IMR-90 (cell line): ENCODE data around the gene CPNE4. TPM values are rescaled to one million over a fixed set of nuclear protein-coding genes. Genes with fewer than 3 reads are reported as not detected.

ENCODE experiments used
- ATAC-seq: fragments of 200-7000 bp; cut with Tn5 transposase; 2 replicates; pipeline ENCODE4 v1.9.1; 2020; ENCODE audit warnings: low read depth, mild to moderate bottlenecking, moderate library complexity
- BruUV-seq: library from RNA; stranded (reverse); fragments of 400-500 nt; replicated peaks from 2 replicates; lab custom pipeline; 2021; lab: Mats Ljungman, UMichigan
- CTCF ChIA-PET: fragments of 300-600 bp; formaldehyde crosslinking; extraction: SDS; loops from one replicate; lab custom pipeline; 2021; ENCODE audit warnings: antibody characterized with exemption; lab: Yijun Ruan, JAX
- POLR2A ChIA-PET: fragments of 300-600 bp; sonication (Branson Sonifier 250); formaldehyde crosslinking; loops from one replicate; lab custom pipeline; 2022; ENCODE audit warnings: antibody characterized with exemption; ENCODE audit not compliant: unreplicated experiment; lab: Charles Lee
- DNase-seq: peaks from one replicate; pipeline ENCODE4 v3.0.0; 2013
- H2AFZ ChIP-seq: replicated peaks from 2 replicates; pipeline ENCODE3; 2013; ENCODE audit warnings: low read length, mild to moderate bottlenecking; ENCODE audit not compliant: poor library complexity
- H2AK5ac ChIP-seq: 2 replicates; pipeline ENCODE4 v1.6.1; 2013; ENCODE audit warnings: low read depth, low read length, inconsistent platforms
- H2AK9ac ChIP-seq: replicated peaks from 2 replicates; pipeline ENCODE3; 2013; ENCODE audit warnings: mild to moderate bottlenecking, low read depth, low read length, moderate library complexity; ENCODE audit not compliant: poor library complexity
- H2BK120ac ChIP-seq: 2 replicates; pipeline ENCODE4 v1.6.1; 2013; ENCODE audit warnings: low read depth, low read length, inconsistent platforms
- H2BK15ac ChIP-seq: 3 replicates; pipeline ENCODE4 v1.6.1; 2013; ENCODE audit warnings: low read depth, low read length, inconsistent platforms
- H2BK20ac ChIP-seq: 2 replicates; pipeline ENCODE4 v1.6.1; 2013; ENCODE audit warnings: low read depth, mild to moderate bottlenecking, inconsistent platforms, low read length, moderate library complexity
- H2BK5ac ChIP-seq: 2 replicates; pipeline ENCODE4 v1.6.1; 2013; ENCODE audit warnings: mild to moderate bottlenecking, low read depth, low read length, inconsistent platforms; ENCODE audit not compliant: poor library complexity, severe bottlenecking
- H3K14ac ChIP-seq: replicated peaks from 2 replicates; pipeline ENCODE4 v1.6.1; 2013; ENCODE audit warnings: low read depth, low read length, inconsistent platforms
- H3K18ac ChIP-seq: 2 replicates; pipeline ENCODE4 v1.6.1; 2013; ENCODE audit warnings: low read depth, low read length, control low read depth
- H3K23ac ChIP-seq: 2 replicates; pipeline ENCODE4 v1.6.1; 2013; ENCODE audit warnings: low read depth, low read length, inconsistent platforms
- H3K27ac ChIP-seq: 2 replicates; pipeline ENCODE4 v1.5.1; 2013; ENCODE audit warnings: mild to moderate bottlenecking, control low read depth, low read length; ENCODE audit not compliant: insufficient read depth
- H3K27me3 ChIP-seq: 2 replicates; pipeline ENCODE4 v1.6.1; 2013; ENCODE audit warnings: low read length; ENCODE audit not compliant: control insufficient read depth, insufficient read depth
- H3K36me3 ChIP-seq: 2 replicates; pipeline ENCODE4 v1.6.1; 2013; ENCODE audit warnings: low read length, mixed read lengths; ENCODE audit not compliant: control insufficient read depth, insufficient read depth
- H3K4ac ChIP-seq: 2 replicates; pipeline ENCODE4 v1.6.1; 2013; ENCODE audit warnings: low read depth, low read length, inconsistent platforms
- H3K4me1 ChIP-seq: 2 replicates; pipeline ENCODE4 v1.6.1; 2013; ENCODE audit warnings: low read length, mixed read lengths; ENCODE audit not compliant: control insufficient read depth, insufficient read depth
- H3K4me2 ChIP-seq: 2 replicates; pipeline ENCODE4 v1.6.1; 2013; ENCODE audit warnings: low read depth, mild to moderate bottlenecking, control low read depth, low read length, moderate library complexity
- H3K4me3 ChIP-seq: 2 replicates; pipeline ENCODE4 v1.5.1; 2013; ENCODE audit warnings: low read depth, mild to moderate bottlenecking, control low read depth, low read length, moderate library complexity; ENCODE audit not compliant: insufficient read depth
- H3K56ac ChIP-seq: 2 replicates; pipeline ENCODE4 v1.6.1; 2013; ENCODE audit warnings: low read length, inconsistent platforms; ENCODE audit not compliant: insufficient read depth; ENCODE audit errors: extremely low read depth
- H3K79me1 ChIP-seq, 2 experiments: 2 replicates each; pipeline ENCODE4 v1.6.1; 2013; ENCODE audit warnings: low read length in 2 of 2, inconsistent platforms in 1 of 2, low read depth in 1 of 2
- H3K9ac ChIP-seq: 2 replicates; pipeline ENCODE4 v1.6.1; 2013; ENCODE audit warnings: low read depth, low read length, control low read depth
- H3K9me1 ChIP-seq: 2 replicates; pipeline ENCODE4 v1.6.1; 2013; ENCODE audit warnings: low read length, inconsistent platforms; ENCODE audit not compliant: insufficient read depth
- H3K9me3 ChIP-seq: 2 replicates; pipeline ENCODE4 v1.6.1; 2013; ENCODE audit warnings: low read length; ENCODE audit not compliant: control insufficient read depth, insufficient read depth
- H4K20me1 ChIP-seq: 2 replicates; pipeline ENCODE4 v1.6.1; 2013; ENCODE audit warnings: low read length, inconsistent platforms; ENCODE audit not compliant: insufficient read depth
- H4K5ac ChIP-seq: 2 replicates; pipeline ENCODE4 v1.6.1; 2013; ENCODE audit warnings: mild to moderate bottlenecking, low read depth, low read length, control low read depth
- H4K8ac ChIP-seq, 2 experiments: 2 replicates each; pipeline ENCODE4 v1.6.1; 2013; ENCODE audit warnings: low read depth in 2 of 2, low read length in 2 of 2, control low read depth in 1 of 2, inconsistent platforms in 1 of 2
- H4K91ac ChIP-seq: 2 replicates; pipeline ENCODE4 v1.6.1; 2013; ENCODE audit warnings: low read depth, low read length, inconsistent platforms; ENCODE audit not compliant: insufficient read depth
- CEBPB ChIP-seq: IDR thresholded peaks from 2 replicates; pipeline ENCODE4 v1.6.1; 2012; ENCODE audit warnings: low read depth, low read length, improper control_type of control experiment
- CHD1 ChIP-seq: IDR thresholded peaks from 2 replicates; pipeline ENCODE4 v1.6.1; 2012; ENCODE audit warnings: low read depth, low read length, improper control_type of control experiment
- MAFK ChIP-seq: IDR thresholded peaks from 2 replicates; pipeline ENCODE4 v1.6.1; 2012; ENCODE audit warnings: low read depth, low read length, improper control_type of control experiment
- MAZ ChIP-seq: IDR thresholded peaks from 2 replicates; pipeline ENCODE4 v1.6.1; 2012; ENCODE audit warnings: low read depth, mild to moderate bottlenecking, low read length, improper control_type of control experiment, moderate library complexity, borderline replicate concordance
- MXI1 ChIP-seq: IDR thresholded peaks from 2 replicates; pipeline ENCODE4 v1.6.1; 2012; ENCODE audit warnings: low read depth, mild to moderate bottlenecking, low read length, moderate library complexity, borderline replicate concordance
- NFE2L2 ChIP-seq: fragments of 150-350 bp; IDR thresholded peaks from 2 replicates; pipeline ENCODE4 v1.6.1; 2016; ENCODE audit warnings: low read depth, mild to moderate bottlenecking, low read length
- RAD21 ChIP-seq: IDR thresholded peaks from 2 replicates; pipeline ENCODE4 v1.6.1; 2012; ENCODE audit warnings: low read length, improper control_type of control experiment
- RCOR1 ChIP-seq: IDR thresholded peaks from 2 replicates; pipeline ENCODE4 v1.6.1; 2012; ENCODE audit warnings: mild to moderate bottlenecking, low read length, improper control_type of control experiment; ENCODE audit not compliant: insufficient replicate concordance
- RFX5 ChIP-seq: IDR thresholded peaks from 2 replicates; pipeline ENCODE4 v1.8.0; 2012; ENCODE audit warnings: low read depth, mild to moderate bottlenecking, low read length, moderate library complexity
- SMC3 ChIP-seq: fragments of 150-350 bp; IDR thresholded peaks from 2 replicates; pipeline ENCODE4 v1.6.1; 2016; ENCODE audit warnings: low read depth, mild to moderate bottlenecking, antibody characterized with exemption, low read length, moderate library complexity
- USF2 ChIP-seq: fragments of 150-350 bp; IDR thresholded peaks from 2 replicates; pipeline ENCODE4 v1.6.1; 2017; ENCODE audit warnings: mild to moderate bottlenecking, antibody characterized with exemption, low read length, low read depth
- WGBS, 2 experiments: methylation state at CpG; one replicate each; pipeline versions ENCODE4 v1.1.5 to v1.1.7; 2013; ENCODE audit warnings: missing lambda C conversion rate in 2 of 2; ENCODE audit not compliant: insufficient read length in 1 of 2; ENCODE audit errors: extremely low coverage in 2 of 2; 5-methylcytosine and 5-hydroxymethylcytosine counted together
- dilution Hi-C: fragments of 300-500 bp; cut with HindIII; formaldehyde crosslinking; loops from one replicate; pipeline ENCODE4 v1.14.3; 2018; ENCODE audit warnings: low sequenced_read_pairs; ENCODE audit not compliant: unreplicated experiment
- in situ Hi-C: fragments of 300-500 bp; cut with MboI; formaldehyde crosslinking; loops from 3 replicates; pipeline ENCODE4 v1.14.3; 2019; ENCODE audit warnings: low sequenced_read_pairs, inconsistent platforms, mixed read lengths
- intact Hi-C: fragments of 100-400 bp; cut with micrococcal nuclease; formaldehyde crosslinking; loops from 2 replicates; pipeline ENCODE4 v1.10.0; 2022
- polyA plus RNA-seq, 3 experiments: library from polyadenylated mRNA; depleted of rRNA; stranded (reverse); fragments of >200 nt; gene quantifications; 2 replicates each; pipeline ENCODE4 v1.2.3, GENCODE V29; 2012; ENCODE audit warnings: low replicate concordance in 1 of 3
- total RNA-seq: library from RNA; depleted of rRNA; stranded (reverse); fragments of >200 nt; gene quantifications from 2 replicates; pipeline ENCODE4 v1.2.3, GENCODE V29; 2012

The CPNE4 gene
- total and polyA plus RNA-seq, 2 of the 4 experiments (the other 2 are of a cell fraction) = not detected

GRCh38 chr3:131694376-131694775 is 340.4 kb downstream of the CPNE4 start:
- DNase-seq = no peak
- no peak overlapping the region for H2BK15ac ChIP-seq
- no peak overlapping the region for H2BK120ac ChIP-seq
- H3K9me1 ChIP-seq = no peaks in the 10 kb centered on the region
- no peak overlapping the region for H4K91ac ChIP-seq
- TF ChIP-seq RAD21 (no peak), CEBPB (no peak), NFE2L2 (no peak), CHD1 (no peak), SMC3 (no peak), RFX5 (no peak), RCOR1 (no peak), MXI1 (no peak), USF2 (no peak), MAZ (no peak), MAFK (no peak)
- no peak overlapping the region for H2AFZ ChIP-seq
- in situ Hi-C loops = no loop called here
- ChIA-PET CTCF (no interaction called here), POLR2A (no interaction called here)
- ATAC-seq = no peak
- no peak overlapping the region for H3K9ac ChIP-seq
- no peak overlapping the region for H3K4me2 ChIP-seq
- no peaks in the 10 kb centered on the region for H3K79me1 ChIP-seq
- no peaks in the 10 kb centered on the region for H3K36me3 ChIP-seq
- H4K8ac ChIP-seq = no peak overlapping the region
- no peak overlapping the region for H2BK5ac ChIP-seq
- no CpG with 5 or more reads among the region's 4 CpGs for WGBS, 2 experiments
- H3K14ac ChIP-seq = no peak overlapping the region
- H4K5ac ChIP-seq = no peak overlapping the region
- no peaks in the 10 kb centered on the region for H4K20me1 ChIP-seq
- H2BK20ac ChIP-seq = no peak overlapping the region
- no peak overlapping the region for H3K4me3 ChIP-seq
- H3K56ac ChIP-seq = no peak overlapping the region
- H3K4me1 ChIP-seq = no peaks in the 10 kb centered on the region
- H3K4ac ChIP-seq = no peak overlapping the region
- no peak overlapping the region for H3K18ac ChIP-seq
- no peaks in the 10 kb centered on the region for H3K27me3 ChIP-seq
- BruUV-seq = no TSS peak
- no peak overlapping the region for H2AK5ac ChIP-seq
- no peaks in the 10 kb centered on the region for H3K9me3 ChIP-seq
- dilution Hi-C loops = no loop called here
- no peak overlapping the region for H2AK9ac ChIP-seq
- H3K27ac ChIP-seq = no peak overlapping the region
- no peak overlapping the region for H3K23ac ChIP-seq
- intact Hi-C loops = no loop called here
